ENCODE measurements around the gene TMEM119.
"Not testable (repeated sequence)": the region's sequence is repeated elsewhere in the genome, so short reads cannot be mapped to it uniquely, and the experiment has no call there.

TMEM119 gene

GRCh38 chr12:108602976-108603704 is 5.3 kb upstream of the TMEM119 start:
- DNase-seq (ENCODE audit: low read depth in 2 of 2), result no peak

GRCh38 chr12:108602209-108602705 is 4.4 kb upstream of the TMEM119 start:
- no peak for DNase-seq (ENCODE audit: low read depth in 2 of 2)

- no peak for DNase-seq (ENCODE audit: low read depth in 2 of 2)
Observed at GRCh38 chr12:108600702-108601007, 2.8 kb upstream of the TMEM119 start.

DNA sequence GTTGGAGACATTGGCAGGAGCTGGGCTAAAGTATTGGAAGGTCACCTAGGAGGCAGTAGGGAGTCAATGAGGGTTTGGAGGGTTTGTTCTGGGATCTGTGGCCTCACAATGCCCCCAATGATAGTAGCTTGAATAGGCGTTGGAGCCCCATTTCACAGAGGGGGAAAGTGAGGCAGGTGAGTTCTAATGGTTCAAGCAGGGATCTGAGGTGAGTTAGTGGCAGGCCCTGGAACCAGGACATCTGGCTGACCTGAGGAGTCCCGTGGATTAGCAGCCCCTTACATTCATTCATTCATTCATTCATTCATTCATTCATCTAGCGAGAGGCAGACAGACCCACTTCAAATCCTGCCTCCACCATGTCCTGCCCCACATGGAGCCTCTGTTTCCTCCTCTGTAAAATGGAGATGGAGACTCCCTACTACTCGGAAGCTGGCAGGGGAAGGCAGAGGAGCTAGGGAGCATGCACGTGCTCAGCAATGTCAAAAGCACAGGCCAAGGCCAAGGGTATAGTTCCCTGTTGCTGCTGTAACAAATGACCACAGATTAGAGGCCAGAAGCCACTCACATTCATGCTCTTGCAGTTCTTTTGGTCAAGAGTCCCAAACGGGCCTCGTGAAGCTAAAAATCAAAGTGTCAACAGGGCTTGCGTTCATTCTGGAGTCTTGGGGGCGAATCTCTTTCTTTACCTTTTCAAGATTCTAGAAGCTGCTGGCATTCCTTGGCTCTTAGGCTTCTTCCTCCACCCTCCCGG is 2.2 kb upstream of the TMEM119 start:
- no peak for DNase-seq (ENCODE audit: low read depth in 2 of 2)

DNA sequence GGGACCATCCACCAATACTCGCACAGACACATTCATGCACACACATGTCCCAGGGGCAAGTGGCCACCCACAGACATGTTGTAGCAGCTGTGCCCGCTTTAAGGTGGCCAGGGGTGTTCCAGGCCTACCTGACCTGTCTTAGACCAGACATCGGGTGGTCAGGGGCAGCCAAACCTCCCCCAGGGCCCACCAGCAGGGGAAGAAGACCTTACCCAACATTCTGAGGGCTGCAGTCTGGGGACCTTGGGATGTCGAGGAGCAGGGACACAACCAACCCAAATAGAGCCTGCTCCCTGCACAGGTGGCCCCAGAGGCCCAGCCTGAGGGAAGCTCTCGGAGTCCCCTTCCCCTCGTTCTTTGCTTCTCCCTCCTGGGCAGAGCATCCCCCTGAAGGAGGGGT is 1.7 kb upstream of the TMEM119 start:
- no peak for DNase-seq (ENCODE audit: low read depth in 2 of 2)

- DNase-seq (ENCODE audit: low read depth in 2 of 2), result no peak
Observed at GRCh38 chr12:108598553-108599250, 818 bp upstream of the TMEM119 start.

GRCh38 chr12:108596854-108597558 is 878 bp downstream of the TMEM119 start:
- DNase-seq (ENCODE audit: low read depth in 2 of 2), result no peak

GRCh38 chr12:108595711-108596647 is 1.9 kb downstream of the TMEM119 start:
- no peak for DNase-seq (ENCODE audit: low read depth in 2 of 2)

DNA sequence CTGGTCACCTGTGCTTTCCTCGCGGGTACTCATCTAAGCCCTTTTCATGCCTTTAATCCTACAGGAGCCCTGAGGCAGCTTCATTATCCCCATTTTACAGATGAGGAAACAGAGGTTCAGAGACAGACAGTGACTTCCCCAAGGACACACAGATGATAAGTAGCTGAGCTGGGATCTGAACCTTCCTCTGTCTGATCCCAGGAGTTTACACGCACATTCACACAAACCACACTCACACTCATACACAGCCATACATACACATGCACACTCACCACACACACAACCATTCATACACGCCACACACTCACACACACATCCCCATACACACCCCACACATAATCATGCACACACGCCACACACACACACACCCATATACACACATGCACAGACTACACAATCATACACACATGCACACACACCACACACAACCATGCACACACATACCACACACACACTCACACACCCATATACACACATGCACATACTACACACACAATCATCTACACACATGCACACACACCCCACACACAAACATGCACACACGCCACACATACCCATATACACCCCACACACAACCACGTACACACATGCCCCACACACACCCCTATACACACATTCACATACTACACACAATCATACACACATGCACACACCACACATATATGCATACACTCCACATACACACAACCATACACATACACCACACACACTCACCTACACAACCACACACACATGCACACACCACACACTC is 2.7 kb downstream of the TMEM119 start:
- no peak for DNase-seq (ENCODE audit: low read depth in 2 of 2)

DNA sequence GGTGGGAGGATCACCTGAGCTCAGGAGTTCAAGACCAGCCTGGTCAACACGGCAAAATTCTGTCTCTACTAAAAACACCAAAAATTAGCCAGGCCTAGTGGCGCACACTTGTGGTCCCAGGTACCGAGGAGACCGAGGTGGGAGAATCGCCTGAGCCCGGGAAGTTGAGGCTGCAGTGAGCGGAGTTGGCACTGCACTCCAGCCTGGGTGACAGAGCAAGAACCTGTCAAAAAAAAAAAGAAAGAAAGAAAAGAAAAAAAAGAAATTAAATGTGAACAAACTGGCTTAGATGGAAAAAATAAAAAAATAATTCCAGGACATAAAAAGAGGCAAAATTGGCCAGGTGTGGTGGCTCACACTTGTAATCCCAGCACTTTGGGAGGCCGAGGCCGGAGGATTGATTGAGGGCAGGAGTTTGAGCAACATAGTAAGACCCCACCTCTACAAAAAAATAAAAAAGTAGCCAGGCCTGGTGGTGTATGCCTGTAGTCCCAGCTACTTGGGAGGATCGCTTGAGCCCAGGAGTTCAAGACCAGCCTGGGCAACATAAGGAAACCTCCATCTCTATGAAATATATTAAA is 3.5 kb downstream of the TMEM119 start:
- no peak for DNase-seq (ENCODE audit: low read depth in 2 of 2)

GRCh38 chr12:108592033-108592909 is 5.6 kb downstream of the TMEM119 start:
- no peak for DNase-seq (ENCODE audit: low read depth in 2 of 2)

- DNase-seq (ENCODE audit: low read depth in 2 of 2), result no peak
Observed at GRCh38 chr12:108591267-108591980, 6.5 kb downstream of the TMEM119 start.

- not testable (repeated sequence) for DNase-seq (ENCODE audit: low read depth in 2 of 2)
Observed at GRCh38 chr12:108590463-108590862, 7.4 kb downstream of the TMEM119 start.

DNA sequence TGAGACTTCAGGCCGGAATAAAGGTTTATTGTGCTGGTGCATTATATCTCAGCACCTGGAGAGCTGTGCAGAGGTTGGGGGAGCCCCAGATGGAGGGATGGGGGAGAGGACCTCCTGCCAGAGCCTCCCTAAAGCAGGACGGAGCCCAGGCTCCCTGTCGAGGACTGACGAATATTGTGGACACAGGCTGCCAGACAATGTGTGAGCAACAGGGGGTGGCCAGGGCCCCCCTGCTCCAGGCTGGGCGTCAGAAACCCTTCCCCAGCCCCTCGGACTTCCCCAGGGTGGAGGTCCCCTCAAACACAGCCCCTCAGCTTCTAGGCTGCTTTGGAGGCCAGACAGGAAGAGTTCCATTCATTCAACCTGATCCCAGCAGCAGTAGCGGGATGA is 8.0 kb downstream of the TMEM119 start:
- no peak for DNase-seq (ENCODE audit: low read depth in 2 of 2)

GRCh38 chr12:108589028-108589839 is 8.7 kb downstream of the TMEM119 start:
- no peak for DNase-seq (ENCODE audit: low read depth in 2 of 2)

DNA sequence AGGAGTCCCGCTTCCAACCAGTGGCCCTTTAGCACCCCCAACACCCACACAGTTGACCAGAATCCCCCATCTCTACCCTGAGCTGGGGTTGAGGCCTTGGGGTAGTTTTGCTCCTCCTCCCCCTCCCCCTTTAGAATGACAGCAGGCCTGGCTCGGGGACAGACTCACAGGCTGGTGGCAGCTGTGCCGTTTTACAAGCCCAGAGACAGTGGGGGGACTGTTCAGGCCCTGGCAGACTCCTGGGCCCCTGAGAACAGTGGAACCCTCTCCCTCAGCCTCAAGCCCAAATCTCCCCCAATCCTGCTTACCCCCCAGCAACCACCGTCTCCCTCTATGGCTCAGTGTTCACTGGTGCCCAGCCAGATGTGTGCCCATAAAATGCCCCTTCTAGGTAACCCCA is 10.1 kb downstream of the TMEM119 start:
- DNase-seq (ENCODE audit: low read depth in 2 of 2), result no peak

- DNase-seq (ENCODE audit: low read depth in 2 of 2), result no peak
Observed at GRCh38 chr12:108586306-108586705, 11.6 kb downstream of the TMEM119 start.

All from stimulated activated CD8-positive, alpha-beta memory T cell treated with anti-CD3 and anti-CD28 coated beads, Interleukin-2, amount 100 ng/mL, for 48 hours (primary cell).